Activated naive CD8-positive, alpha-beta T cell treated with anti-CD3 and anti-CD28 coated beads for 36 hours (primary cell): ENCODE measurements around the gene TAMALIN. TPM values are rescaled to one million over a fixed set of nuclear protein-coding genes. Genes with fewer than 3 reads are reported as not detected.

Source experiments
- DNase-seq: peaks from one replicate; pipeline ENCODE4 v3.0.0; 2021
- H3K27ac Mint-ChIP-seq: one replicate; pipeline ENCODE4 v1.8.0; 2022; ENCODE audit warnings: mild to moderate bottlenecking, moderate library complexity, mixed read lengths
- H3K27me3 Mint-ChIP-seq: one replicate; pipeline ENCODE4 v1.8.0; 2022; ENCODE audit warnings: mild to moderate bottlenecking, mixed read lengths
- H3K36me3 Mint-ChIP-seq: one replicate; pipeline ENCODE4 v1.8.0; 2021; ENCODE audit warnings: mild to moderate bottlenecking, mixed read lengths
- H3K4me1 Mint-ChIP-seq: one replicate; pipeline ENCODE4 v1.8.0; 2021; ENCODE audit warnings: mixed read lengths
- H3K4me3 Mint-ChIP-seq: one replicate; pipeline ENCODE4 v1.8.0; 2022; ENCODE audit warnings: mild to moderate bottlenecking, moderate library complexity, mixed read lengths
- H3K9me3 Mint-ChIP-seq: one replicate; pipeline ENCODE4 v1.8.0; 2022; ENCODE audit warnings: mixed read lengths
- total RNA-seq, 2 experiments: library from RNA; stranded (reverse); gene quantifications; one replicate each; pipeline ENCODE4 v1.2.3, GENCODE V29; 2021

The TAMALIN gene
- total RNA-seq, 2 experiments from 2014 or later, result 9.1 to 11.3 TPM

DNA sequence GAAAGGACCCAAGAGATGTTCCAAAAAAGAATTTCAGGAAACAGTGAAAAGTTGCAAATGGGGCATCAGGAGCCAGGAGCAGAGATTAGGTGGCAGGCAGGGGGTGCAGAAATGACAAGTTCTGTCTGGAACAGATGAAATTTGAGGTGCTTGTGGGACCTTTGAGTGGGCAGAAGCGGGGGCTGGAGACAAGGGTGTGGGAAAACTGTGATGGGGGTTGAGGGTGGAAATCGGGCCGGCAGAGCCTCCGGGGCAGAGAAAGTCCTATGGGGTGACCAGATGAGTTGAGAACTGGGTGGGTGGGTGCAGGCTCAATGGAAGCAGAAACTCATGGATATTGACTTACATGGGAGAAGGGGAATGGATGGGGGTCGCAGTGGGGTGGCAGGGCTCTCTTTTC is 42.9 kb downstream of the TAMALIN start:
- Mint-ChIP-seq H3K9me3 (no peaks in the 10 kb centered on the region), H3K4me1 (peaks cover 34% of the 10 kb centered on the region), H3K4me3 (peak overlapping the region; percentile 96), H3K27ac (peak overlapping the region; percentile 95), H3K36me3 (peaks cover 30% of the 10 kb centered on the region), H3K27me3 (no peaks in the 10 kb centered on the region)
- no peak for DNase-seq

DNA sequence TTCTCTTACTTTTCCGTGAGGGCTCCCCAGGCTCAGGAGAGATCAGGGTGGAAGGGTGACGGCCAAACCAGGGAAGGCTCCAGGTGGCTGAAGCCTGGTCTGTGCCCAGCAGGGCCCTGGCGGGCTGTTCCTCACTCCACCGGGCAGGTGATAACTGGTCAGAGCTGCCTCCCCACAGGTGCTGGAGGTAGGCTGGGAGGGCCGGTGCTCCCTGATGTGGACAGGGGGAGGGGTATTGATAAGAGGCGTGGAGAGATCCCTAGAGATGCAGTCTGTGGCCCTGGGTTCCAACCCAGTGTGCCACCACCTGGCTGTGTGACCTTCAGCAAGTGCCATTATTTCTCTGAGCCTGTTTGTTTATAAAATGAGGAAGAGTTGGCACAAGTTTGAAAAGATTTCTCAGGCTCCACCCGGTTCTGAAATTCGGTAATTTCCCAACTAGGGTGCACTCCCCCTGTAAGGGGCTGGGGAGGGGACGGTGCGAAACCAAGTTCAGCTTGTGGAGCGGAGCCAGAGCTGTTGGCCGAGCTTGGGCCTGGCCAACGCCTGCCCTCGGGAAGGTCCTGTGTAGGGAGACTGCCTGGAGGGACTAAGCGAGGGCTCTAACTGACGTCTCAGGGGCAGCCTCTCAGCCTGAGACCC is 43.5 kb downstream of the TAMALIN start:
- no peaks in the 10 kb centered on the region for H3K9me3 Mint-ChIP-seq

DNA sequence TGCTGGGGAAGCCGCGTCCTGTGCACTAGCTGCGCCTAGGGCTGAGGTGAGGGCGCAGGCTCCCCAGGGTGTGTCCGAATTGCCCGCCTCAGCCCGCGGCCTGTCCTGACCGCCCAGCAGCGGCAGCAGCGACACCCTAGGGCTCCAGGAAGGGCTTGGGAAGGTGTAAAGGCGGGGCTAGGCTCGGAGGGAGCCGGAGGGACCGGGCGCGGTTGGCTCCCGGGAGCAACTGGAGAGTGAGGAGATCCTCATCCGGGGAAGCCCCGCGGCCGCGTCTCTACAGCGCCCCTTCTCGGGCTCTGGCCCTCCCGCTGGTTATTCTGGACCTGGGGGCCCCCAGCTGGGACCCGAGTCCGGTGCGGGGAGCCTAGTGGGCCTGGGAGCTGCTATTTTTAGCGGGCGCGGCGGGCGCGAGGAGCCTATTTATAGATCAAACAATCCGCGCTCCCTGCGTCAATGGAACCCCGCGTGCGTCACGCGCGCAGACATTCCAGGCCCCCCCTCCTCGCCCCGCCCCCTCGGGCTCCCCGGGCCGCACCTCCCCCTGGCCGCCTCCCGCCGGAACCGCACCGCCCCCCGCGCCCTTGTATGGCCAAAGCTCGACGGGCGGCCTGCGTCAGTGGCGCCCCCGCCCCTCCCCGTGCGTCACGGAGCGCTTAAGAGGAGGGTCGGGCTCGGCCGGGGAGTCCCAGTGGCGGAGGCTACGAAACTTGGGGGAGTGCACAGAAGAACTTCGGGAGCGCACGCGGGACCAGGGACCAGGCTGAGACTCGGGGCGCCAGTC is 44.2 kb downstream of the TAMALIN start, which contains the start of gene NR4A1:
Gene NR4A1 (plus strand): TSS at position 685 of the 784 bp plus-strand sequence. CDS start 2,887 bp downstream, outside the sequence.
- H3K36me3 Mint-ChIP-seq, result peaks cover 30% of the 10 kb centered on the region
- peaks cover 28% of the 10 kb centered on the region for H3K4me1 Mint-ChIP-seq
- H3K9me3 Mint-ChIP-seq, result no peaks in the 10 kb centered on the region
- peak; percentile 99 for DNase-seq
- no peaks in the 10 kb centered on the region for H3K27me3 Mint-ChIP-seq
- H3K27ac Mint-ChIP-seq, result peak within 1 kb of the TSS; percentile 95
- peak within 1 kb of the TSS; percentile 96 for H3K4me3 Mint-ChIP-seq

More for the DNA sequence above, 43.5 kb downstream of the TAMALIN start:
- DNase-seq, result no peak
- H3K36me3 Mint-ChIP-seq, result peaks cover 30% of the 10 kb centered on the region
- peak overlapping the region; percentile 95 for H3K27ac Mint-ChIP-seq
- H3K4me3 Mint-ChIP-seq, result peak overlapping the region; percentile 96
- peaks cover 34% of the 10 kb centered on the region for H3K4me1 Mint-ChIP-seq
- H3K27me3 Mint-ChIP-seq, result no peaks in the 10 kb centered on the region

DNA sequence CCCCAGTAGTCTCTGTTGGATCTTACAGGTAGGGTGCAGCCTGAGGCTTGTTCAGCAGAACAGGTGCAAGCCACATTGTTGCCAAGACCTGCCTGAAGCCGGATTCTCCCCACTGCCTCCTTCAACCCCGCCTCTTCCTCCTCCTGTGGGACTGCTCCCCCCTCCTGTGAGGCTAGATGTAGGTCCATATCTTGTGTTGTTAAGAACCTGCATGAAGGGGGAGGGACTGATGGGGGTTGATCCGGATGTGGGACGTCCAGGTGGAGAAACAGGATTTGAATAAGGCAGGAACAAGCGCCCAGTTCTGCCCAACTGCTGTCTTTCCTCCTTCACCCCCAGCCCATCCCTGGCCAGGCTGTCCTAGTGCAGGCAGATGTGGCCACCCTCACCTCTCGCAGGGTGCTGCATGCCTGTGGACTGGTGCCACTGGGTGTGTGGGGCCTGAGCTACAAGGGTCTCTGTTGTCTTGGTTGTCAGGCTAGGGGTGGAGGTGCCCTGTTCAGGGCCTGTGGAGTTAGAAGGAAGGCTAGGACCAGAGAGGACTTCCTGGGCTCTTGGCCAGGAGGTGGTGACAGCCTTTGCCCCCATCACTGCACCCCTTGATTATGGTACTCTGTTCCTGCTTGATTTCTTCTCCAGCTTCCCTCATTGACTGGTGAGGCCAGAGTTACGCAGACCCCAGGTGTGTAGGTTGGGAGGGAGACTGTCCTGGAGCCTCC is 45.9 kb downstream of the TAMALIN start:
- H3K9me3 Mint-ChIP-seq, result no peaks in the 10 kb centered on the region
- H3K4me3 Mint-ChIP-seq, result peak overlapping the region; percentile 96
- H3K36me3 Mint-ChIP-seq, result peaks cover 36% of the 10 kb centered on the region
- no peaks in the 10 kb centered on the region for H3K27me3 Mint-ChIP-seq
- DNase-seq, result no peak
- peak overlapping the region; percentile 95 for H3K27ac Mint-ChIP-seq
- H3K4me1 Mint-ChIP-seq, result peaks cover 28% of the 10 kb centered on the region

DNA sequence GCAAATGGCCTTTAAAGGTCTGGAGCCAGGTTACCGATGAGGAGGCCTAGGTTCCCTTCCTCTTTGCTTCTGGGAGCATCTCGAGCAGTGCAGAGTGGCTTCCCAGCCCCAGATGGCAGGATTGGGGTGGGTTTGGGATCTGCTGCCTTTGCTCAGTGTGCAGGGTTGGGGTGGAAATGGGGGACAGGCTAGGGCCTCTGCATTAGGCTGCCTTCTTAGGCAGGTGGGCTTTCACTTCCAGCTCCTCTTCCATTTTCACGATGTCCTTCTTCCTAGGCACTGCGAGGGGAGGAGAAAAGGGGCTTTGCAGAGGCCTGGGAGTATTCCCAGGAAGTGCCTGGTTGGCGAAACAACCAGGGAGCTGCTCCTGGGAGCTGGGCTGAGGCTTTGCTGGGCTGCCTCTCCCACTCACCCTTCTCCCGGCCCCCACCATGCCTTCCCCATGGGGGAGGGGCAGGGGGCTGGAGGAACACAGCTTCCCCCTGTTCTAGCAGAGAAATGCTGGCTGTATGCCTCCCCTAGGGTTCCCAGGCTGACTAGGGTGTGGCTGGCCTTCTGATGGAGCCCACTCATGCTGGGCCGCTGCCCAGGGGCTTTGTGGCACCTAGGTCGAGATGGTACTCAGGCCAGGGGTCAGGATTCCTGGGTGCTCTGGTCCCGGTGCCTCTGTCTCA is 46.9 kb downstream of the TAMALIN start:
- no peaks in the 10 kb centered on the region for H3K9me3 Mint-ChIP-seq
- H3K4me1 Mint-ChIP-seq, result peaks cover 26% of the 10 kb centered on the region
- H3K27me3 Mint-ChIP-seq, result no peaks in the 10 kb centered on the region
- peaks cover 34% of the 10 kb centered on the region for H3K36me3 Mint-ChIP-seq
- peak overlapping the region; percentile 96 for H3K4me3 Mint-ChIP-seq
- no peak for DNase-seq
- H3K27ac Mint-ChIP-seq, result no peak overlapping the region

DNA sequence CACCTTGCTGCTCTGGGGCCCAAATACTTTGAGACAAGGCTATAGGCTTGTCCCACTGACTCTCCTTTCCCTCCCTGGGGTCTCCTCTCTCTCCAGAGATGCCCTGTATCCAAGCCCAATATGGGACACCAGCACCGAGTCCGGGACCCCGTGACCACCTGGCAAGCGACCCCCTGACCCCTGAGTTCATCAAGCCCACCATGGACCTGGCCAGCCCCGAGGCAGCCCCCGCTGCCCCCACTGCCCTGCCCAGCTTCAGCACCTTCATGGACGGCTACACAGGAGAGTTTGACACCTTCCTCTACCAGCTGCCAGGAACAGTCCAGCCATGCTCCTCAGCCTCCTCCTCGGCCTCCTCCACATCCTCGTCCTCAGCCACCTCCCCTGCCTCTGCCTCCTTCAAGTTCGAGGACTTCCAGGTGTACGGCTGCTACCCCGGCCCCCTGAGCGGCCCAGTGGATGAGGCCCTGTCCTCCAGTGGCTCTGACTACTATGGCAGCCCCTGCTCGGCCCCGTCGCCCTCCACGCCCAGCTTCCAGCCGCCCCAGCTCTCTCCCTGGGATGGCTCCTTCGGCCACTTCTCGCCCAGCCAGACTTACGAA is 47.6 kb downstream of the TAMALIN start:
- Mint-ChIP-seq H3K27me3 (no peaks in the 10 kb centered on the region), H3K36me3 (peaks cover 34% of the 10 kb centered on the region), H3K4me3 (peak overlapping the region; percentile 47), H3K9me3 (no peaks in the 10 kb centered on the region), H3K4me1 (peaks cover 24% of the 10 kb centered on the region), H3K27ac (no peak overlapping the region)
- DNase-seq, result no peak

DNA sequence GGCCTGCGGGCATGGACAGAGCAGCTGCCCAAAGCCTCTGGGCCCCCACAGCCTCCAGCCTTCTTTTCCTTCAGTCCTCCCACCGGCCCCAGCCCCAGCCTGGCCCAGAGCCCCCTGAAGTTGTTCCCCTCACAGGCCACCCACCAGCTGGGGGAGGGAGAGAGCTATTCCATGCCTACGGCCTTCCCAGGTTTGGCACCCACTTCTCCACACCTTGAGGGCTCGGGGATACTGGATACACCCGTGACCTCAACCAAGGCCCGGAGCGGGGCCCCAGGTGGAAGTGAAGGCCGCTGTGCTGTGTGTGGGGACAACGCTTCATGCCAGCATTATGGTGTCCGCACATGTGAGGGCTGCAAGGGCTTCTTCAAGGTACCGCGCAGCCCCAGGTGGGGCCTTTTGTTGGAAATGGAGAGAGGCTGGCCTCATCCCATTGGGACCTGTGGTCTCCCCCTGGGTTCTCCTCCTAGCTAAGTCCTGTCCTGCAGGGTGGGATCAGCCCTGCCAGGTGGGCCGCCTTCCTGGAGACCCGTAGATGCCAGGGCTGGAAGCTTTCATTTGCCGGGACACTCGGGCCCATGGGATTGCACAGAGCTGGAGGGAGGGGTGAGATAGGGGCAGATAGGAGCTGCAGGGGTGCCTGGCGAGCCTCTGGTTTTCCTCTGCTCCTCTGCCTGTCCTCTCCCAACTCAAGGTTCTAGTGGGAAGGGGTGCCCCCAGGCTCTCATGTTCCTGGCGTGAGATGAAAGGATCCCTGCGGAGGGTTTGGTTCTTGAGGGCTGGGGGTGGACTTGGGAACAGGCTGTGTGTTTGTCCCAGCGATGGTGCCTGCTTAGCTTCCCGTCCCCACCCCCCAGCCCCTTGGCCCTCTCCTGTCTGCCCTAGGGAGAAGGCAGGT is 48.3 kb downstream of the TAMALIN start:
- DNase-seq, result no peak
- Mint-ChIP-seq H3K9me3 (no peaks in the 10 kb centered on the region), H3K27ac (no peak overlapping the region), H3K4me3 (no peak overlapping the region), H3K36me3 (peaks cover 37% of the 10 kb centered on the region), H3K27me3 (no peaks in the 10 kb centered on the region), H3K4me1 (peaks cover 16% of the 10 kb centered on the region)

DNA sequence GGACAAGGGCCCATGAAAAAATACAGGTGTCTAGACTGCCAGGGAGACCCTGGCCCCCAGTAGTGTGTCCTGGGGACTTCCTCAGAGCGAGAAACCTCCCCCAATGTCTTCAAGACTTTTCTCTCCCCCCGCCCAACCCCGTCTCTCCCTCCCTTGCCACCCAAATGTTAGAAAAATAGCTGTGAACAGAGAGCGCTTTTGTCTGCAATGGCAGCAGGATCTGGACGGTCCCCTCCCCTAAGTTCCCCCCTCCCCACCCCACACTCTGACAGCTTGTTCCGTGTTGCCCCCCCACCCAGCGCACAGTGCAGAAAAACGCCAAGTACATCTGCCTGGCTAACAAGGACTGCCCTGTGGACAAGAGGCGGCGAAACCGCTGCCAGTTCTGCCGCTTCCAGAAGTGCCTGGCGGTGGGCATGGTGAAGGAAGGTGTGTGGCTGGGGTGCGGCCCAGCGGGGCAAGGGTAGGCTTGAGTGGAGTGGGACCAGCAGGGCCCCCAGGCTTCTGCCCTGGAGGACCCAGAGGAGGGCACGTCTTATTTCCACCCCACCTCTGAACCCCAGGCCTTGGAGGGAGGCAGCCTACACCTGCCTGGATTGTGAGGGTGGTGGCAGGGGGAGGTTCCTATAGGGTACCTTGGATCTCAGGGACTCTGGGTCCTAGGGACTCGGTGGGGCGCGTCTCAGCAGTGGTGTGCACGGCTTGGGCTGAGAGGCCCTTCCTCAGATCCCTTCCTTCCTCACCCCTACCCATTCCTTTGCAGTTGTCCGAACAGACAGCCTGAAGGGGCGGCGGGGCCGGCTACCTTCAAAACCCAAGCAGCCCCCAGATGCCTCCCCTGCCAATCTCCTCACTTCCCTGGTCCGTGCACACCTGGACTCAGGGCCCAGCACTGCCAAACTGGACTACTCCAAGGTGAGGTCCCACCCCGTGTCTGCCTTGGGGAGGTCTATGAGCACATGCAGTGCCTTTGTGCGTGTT is 49.3 kb downstream of the TAMALIN start:
- no peak overlapping the region for H3K27ac Mint-ChIP-seq
- H3K9me3 Mint-ChIP-seq, result no peaks in the 10 kb centered on the region
- H3K4me3 Mint-ChIP-seq, result no peak overlapping the region
- peaks cover 37% of the 10 kb centered on the region for H3K36me3 Mint-ChIP-seq
- DNase-seq, result no peak
- H3K27me3 Mint-ChIP-seq, result no peaks in the 10 kb centered on the region
- peaks cover 12% of the 10 kb centered on the region for H3K4me1 Mint-ChIP-seq

DNA sequence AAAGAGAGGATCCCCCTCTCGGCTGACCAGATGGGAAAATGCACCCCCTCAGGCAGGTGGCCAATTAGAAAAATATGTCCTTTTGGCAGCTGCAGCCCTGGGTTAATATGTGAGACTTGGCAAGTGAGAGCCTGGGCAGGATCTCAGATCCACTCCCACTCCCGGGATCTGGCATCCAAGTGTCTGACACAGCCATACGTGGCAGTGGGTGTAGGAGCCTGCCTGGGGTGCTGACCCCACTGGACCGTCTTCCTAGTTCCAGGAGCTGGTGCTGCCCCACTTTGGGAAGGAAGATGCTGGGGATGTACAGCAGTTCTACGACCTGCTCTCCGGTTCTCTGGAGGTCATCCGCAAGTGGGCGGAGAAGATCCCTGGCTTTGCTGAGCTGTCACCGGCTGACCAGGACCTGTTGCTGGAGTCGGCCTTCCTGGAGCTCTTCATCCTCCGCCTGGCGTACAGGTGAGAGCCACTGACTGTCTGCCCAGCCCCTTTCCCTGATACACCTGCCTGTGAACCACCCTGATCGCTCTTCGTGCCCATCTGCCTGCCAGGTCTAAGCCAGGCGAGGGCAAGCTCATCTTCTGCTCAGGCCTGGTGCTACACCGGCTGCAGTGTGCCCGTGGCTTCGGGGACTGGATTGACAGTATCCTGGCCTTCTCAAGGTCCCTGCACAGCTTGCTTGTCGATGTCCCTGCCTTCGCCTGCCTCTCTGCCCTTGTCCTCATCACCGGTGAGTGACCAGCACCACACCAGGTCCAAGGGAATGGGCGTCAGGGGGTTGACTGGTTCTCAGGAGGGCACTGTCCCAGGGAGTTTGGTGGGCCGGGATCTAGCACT is 50.3 kb downstream of the TAMALIN start:
- Mint-ChIP-seq H3K27ac (no peak overlapping the region), H3K27me3 (no peaks in the 10 kb centered on the region), H3K9me3 (no peaks in the 10 kb centered on the region), H3K36me3 (peaks cover 29% of the 10 kb centered on the region), H3K4me3 (no peak overlapping the region), H3K4me1 (peaks cover 12% of the 10 kb centered on the region)
- DNase-seq, result no peak

DNA sequence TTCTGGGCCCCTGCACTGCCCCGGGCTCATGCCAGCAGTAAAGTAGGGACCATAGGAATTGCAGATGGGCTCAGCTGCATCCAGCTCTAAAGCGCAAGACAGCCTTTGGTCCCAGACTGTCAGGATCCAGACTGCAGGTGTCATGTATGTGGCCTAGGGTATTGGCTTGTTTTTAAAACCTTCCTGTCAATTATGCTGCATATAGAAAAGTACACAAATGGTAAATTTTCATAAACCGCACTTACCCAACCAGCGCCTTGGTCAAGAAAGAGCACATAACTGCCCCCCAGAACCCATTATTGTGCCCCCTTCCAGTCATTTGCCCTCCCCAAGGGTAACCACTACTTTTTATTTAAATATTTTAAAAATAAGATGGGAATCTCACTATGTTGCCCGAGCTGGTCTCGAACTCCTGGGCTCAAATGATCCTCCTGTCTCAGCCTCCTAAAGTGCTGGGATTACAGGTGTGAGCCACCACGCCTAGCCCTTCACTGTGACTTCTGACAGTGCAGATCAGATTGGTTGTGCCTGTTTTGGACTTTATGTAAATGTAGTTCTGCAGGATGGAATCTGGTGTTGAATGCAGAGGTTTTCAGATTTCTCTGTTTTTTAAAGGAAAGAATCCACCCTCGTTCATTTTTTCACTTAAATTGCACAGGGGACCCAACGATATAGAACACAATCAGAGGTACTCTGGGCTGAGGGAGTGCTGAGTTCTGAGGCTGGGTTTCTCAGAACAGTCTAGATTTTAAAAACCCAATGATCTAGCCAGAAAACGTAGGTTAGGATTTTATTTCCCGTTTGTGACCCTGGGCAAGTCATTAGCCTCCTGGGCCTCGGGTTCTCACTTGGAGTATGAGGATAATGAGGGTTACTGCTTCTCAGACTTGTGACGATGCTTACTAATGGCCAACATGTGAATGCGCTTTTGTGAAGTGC is 51.2 kb downstream of the TAMALIN start:
- H3K9me3 Mint-ChIP-seq, result no peaks in the 10 kb centered on the region
- no peaks in the 10 kb centered on the region for H3K27me3 Mint-ChIP-seq
- peaks cover 9% of the 10 kb centered on the region for H3K4me1 Mint-ChIP-seq
- H3K36me3 Mint-ChIP-seq, result peaks cover 20% of the 10 kb centered on the region
- H3K4me3 Mint-ChIP-seq, result no peak overlapping the region
- DNase-seq, result no peak
- no peak overlapping the region for H3K27ac Mint-ChIP-seq

DNA sequence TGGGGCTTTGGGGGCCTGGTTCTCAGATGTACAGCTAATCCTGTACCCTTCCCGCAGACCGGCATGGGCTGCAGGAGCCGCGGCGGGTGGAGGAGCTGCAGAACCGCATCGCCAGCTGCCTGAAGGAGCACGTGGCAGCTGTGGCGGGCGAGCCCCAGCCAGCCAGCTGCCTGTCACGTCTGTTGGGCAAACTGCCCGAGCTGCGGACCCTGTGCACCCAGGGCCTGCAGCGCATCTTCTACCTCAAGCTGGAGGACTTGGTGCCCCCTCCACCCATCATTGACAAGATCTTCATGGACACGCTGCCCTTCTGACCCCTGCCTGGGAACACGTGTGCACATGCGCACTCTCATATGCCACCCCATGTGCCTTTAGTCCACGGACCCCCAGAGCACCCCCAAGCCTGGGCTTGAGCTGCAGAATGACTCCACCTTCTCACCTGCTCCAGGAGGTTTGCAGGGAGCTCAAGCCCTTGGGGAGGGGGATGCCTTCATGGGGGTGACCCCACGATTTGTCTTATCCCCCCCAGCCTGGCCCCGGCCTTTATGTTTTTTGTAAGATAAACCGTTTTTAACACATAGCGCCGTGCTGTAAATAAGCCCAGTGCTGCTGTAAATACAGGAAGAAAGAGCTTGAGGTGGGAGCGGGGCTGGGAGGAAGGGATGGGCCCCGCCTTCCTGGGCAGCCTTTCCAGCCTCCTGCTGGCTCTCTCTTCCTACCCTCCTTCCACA is 52.0 kb downstream of the TAMALIN start:
- H3K9me3 Mint-ChIP-seq, result no peaks in the 10 kb centered on the region
- no peak overlapping the region for H3K4me3 Mint-ChIP-seq
- no peak overlapping the region for H3K27ac Mint-ChIP-seq
- DNase-seq, result no peak
- peaks cover 6% of the 10 kb centered on the region for H3K4me1 Mint-ChIP-seq
- H3K36me3 Mint-ChIP-seq, result peaks cover 14% of the 10 kb centered on the region
- no peaks in the 10 kb centered on the region for H3K27me3 Mint-ChIP-seq
